Right renal pelvis (tissue), 4 donors: ENCODE data around the gene TM2D1. TPM values are rescaled to one million over a fixed set of nuclear protein-coding genes. Genes with fewer than 3 reads are reported as not detected.

Experiments used
- DNase-seq, 4 donors: peaks; one replicate each; pipeline ENCODE4 v3.0.0-alpha.2; 2013; ENCODE audit warnings: low read depth in 4 of 4, low spot score in 3 of 4, missing footprints in 1 of 4
- polyA plus RNA-seq, 4 donors: library from polyadenylated mRNA; unstranded; fragments of 120-200 nt; gene quantifications; one replicate each; pipeline ENCODE4 v1.2.1, GENCODE V29; 2013; ENCODE audit not compliant: insufficient read length in 4 of 4

The TM2D1 gene
- polyA plus RNA-seq, 4 donors = 75.3 to 87.9 (median 81.5) TPM

DNA sequence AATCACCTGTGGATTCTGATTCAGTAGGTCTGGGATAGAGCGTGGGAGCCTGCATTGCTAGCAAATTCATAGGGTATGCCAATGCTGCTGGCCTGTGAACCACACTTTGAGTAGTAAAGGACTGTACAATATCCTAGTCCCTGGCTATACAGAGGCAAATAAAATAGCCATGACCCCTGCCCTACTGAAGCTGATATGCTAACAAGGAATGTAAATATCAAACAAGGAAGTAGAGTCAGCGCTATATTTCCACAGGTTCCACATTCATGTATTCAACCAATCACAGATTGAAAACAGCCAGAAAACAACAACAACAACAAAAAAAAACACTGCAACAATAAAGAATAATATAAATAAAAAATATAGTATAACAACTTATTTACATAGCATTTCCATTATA lies 77.8 kb downstream of the TM2D1 start:
- no peak for DNase-seq

DNA sequence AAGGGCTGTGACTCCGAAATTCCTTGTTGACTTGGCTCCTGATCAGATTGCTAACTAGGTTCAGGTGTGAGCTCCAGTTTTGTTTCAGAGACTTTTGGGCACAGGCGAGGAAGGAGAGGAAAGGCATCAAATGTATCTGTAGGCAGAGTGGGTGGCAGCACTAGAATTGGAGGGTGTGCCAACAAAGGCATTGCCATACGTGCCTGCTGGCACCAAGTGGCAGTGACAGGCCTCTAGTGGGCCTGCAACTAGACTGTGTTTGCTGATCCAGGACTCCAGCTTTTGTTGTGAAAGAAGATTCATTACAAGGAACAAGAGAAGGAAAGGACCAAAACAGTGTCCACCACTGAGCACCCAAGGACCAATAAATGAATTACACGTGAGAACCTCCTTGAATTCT lies 79.5 kb downstream of the TM2D1 start:
- no peak for DNase-seq

DNA sequence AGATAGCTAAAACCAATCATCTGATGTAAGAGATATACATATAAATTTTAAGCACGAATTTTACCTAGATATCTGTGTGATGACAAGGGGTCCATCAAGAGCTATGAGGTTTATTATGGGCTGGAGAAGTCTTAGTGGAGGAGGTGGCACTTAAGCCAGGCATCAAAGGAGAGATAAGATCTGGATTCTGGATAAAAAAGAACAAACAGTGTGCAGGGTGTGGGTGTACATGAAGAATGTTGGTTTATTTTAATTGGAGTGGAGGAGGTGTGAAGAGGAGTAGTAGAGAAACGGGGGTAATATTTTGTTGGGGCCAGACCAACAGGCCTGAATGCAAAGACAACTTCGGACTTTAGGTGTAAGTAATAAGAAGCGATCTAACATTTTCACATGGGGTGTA lies 80.6 kb downstream of the TM2D1 start:
- DNase-seq = no peak

DNA sequence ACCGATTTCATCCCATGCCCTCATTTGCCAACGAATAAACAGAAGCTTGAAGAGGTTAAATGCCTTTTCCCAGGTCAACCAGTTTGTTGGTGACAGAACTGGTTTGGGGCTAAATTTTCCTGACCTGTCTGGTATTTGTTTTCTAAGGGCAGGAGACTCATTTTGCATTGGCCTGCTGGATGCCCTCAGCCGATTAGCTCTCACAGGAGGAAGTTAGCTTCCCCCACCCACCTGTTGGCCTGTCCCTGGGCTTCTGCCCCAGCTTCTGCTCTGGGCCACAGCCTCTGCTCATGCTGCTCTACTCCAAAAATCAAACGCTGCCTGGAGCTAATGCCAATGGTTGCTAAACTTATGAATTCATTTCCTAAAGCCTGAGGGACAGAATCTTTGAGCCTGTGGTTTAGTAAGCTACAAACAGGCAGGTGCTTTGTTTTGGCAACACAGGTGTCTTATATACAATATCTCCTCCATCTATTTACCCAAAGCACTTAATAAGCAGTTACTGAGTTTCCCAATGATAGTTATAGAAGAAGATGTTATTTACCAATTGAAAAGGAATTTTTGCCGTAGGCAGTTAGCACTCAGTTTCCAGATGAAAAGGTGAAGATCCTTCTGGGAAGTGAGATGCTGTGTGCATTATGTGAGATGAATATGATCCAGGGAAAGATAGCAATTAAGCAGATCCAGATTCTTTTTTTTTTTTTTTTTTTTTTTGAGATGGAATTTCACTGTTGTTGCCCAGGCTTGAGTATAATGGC lies 82.3 kb downstream of the TM2D1 start:
- no peak for DNase-seq

DNA sequence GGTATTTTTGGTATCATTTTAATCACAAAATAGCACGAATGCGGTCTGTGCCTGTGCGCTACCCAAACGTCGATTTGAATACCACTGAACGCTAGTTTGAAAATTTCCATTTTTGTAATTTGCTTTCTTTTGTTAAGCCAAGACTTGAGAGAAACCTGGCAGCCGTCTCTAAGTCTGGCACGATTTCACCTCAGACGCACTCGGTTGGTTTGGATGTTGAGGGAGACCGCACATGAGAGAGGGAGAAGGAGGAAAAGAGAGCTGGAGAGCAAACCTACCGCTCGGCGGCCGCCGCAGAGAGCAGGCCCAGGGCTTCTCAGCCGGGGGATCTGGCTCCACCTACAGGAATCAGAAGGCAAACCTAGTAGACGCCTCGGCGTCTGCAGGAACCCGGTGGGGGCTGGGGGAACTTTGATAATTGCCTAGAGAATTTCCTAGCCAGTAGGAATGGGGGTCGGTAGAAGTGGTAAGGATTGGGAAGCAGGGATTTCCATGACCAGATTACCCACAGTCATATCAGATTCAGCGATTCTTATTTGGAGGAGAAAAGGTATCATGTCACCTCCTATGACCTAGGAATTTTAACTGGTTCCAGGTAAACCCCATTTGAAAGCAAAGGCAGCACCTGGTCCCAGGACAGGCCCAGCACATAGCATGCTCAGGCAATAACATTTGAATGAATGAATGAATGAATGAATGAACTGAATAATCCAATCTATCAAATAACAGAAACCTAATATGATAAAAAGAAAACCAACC lies 83.2 kb downstream of the TM2D1 start:
- peak in 3 of 4 donors; percentile 12 to 48 (median 36) for DNase-seq

DNA sequence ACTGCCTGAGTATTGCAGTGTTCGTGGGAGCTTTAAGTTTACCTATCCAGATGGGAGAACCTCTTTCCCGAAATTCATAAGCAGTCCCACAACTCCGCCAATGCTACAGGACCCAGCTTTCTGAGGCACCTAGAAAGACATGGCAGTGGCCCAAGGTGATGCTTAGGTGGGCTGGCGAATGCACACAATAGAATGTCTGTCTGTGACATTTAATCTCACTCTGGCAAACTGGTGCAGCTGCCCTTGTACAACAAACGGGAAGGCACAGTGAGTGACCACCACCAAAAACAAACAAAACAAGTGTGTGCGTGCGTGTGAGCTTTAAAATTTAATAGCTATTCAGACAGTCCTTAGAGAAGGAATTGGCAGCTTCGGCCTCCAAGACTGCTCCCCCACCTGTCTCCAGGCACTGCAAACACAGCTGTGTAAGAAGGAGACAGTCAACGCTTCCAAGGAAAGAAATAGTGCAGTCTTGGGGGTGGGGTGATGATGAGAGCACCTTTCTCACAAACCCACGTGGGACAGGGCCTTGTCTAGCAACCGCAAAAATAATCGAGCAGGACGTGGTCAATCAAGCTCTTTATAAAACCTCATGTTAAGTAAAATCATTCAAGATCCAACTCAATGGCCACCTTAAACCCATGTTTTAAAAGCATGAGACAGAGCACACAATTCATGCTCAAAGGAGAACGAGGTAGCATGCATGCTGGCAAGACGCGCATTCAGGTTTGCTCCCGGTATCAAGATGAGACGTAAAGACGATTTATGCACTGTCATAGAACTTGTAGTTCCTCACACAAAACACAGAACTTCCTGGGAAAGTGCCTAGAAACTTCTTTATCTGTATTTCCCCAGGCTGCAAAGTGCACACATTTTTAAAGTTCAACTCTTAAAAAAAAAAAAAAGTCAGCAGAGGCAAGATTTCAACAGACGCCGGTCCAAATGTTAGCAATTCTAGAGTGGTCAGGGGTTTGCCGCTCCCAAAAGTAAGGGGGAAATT lies 84.1 kb downstream of the TM2D1 start:
- DNase-seq = no peak

DNA sequence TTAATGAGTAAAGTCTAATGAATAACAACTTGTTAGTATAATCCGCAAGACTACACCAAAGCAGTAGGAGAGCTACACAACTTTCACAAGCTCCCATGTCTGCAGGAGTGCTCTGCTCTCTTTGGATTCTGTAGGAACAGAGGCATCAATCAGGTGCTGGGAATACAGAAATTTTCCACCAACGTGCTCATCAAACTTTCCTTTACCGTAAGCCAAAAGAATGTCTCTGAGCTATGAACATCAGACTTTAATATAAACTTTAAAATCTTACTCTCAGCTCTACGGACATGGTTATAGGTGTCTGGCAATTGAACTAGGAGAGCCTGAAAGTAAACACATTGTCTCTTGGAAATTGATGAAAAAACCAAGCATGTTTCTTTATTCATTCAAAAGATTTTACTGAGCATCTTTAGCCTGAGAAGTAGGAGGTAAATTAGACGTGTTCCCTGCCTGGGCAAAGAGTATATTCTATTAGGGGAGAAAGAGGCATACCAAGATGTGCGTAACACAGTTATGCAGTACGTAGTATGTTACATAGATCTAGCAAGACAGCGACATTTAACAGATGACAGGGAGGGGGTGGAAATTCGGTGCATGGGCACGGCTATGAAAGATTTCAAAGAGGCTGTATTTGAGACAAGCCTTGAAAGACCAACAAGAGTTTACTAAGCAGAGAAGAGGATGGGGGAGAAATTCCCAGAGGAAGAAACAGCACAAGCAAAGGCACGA lies 85.2 kb downstream of the TM2D1 start:
- no peak for DNase-seq

DNA sequence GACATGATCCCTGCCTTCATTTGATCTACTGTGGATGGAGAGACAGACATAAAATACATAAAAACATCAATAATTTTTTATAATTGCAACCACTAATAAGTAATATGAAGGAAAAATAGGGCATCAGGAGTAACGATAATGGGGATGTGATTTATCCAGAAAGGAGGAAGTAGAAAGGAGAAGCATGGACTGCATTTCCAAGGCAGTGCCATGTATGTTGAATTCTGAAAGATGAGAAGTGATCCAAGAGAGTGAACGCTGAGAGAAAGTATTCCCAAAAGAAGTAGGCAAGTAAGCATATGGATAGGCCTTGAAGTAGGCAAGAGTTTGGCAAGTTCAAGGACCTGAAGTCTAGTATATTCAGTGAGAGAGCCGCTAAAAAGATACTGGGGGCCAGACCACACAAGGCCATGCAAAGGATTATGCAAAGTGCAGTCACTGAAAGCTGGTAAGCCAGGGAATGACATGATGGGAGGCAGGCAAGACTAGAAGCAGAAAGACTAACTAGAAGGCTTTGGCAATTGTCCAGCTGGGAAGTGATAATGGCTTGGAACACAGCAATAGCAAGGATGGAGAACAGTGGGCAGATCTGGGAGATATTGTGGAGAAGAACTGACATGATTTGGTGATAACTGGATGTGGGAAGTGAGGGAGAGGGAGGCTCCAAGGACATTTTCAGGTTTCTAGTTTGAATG lies 85.9 kb downstream of the TM2D1 start:
- no peak for DNase-seq

DNA sequence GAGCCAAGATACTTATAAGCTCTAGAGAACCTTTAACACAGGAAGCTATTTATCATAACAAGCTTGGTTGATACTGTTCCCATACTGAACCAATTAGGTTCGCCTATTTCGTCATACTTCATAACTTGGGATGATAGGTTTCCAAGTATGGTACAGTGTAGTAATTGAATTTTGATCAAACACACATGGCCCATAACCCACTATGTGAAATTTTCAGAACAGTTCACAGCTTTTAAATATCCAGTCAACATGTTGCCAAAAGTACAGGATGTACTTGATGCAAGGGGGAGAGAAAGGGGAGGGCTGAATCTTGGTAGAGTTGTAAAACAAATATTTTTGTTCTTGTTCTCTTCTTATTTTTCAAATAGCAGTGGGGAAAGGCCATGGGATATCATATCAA lies 86.6 kb downstream of the TM2D1 start:
- DNase-seq = peak in 1 of 4 donors; percentile 14

DNA sequence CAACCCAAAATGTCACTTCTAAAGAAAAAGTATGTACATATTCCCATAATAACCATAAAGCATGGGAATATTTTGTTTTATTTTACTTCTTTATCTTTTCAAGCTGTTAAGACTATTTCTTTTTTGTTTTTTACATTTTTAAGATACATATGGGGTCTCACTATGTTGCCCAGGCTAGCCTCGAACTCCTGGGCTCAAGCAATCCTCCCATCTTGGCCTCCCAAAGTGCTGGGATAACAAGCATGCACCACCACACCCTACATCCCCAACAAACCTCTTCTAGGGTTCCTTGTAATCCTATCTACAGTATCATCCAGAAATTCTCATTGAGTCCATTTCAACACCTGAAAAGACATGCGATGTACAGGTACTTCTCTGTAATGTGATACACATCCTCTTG lies 87.5 kb downstream of the TM2D1 start:
- DNase-seq = no peak

DNA sequence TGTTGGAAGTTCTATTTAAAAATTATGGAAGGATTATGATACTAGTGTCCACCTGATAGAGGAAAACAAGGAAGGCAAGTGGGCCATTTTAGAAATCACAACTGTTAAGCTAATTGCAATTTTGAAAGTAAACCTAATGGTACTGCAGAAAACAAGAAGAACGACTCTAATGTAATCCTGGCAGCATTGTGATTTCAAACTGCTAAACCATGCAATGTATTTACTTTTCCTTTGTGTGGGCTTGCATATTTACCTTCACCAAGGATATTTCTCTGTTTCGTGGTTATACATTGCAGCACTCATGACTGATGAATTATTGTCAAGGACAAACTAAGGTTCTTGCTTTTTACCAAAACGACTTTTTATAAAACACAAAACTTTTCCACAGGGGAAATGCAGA lies 88.1 kb downstream of the TM2D1 start:
- DNase-seq = no peak

DNA sequence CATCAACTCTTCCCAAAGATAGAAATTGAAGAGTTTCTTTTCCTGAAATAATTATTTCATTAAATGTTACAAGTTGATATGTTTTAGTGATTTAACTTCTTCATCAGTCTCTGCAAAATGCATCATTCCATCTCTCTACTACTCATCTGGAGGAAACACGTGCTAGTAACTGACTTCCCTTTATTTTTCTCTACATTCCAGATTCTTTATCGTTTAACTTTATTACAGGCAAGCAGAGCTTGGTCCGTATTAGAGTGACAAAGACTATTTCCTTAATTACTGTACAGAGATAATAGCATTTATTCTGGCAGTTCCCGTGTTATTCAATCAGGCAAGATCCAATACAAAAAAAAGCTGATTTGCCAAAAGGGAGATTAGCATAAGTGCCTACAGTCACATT lies 88.6 kb downstream of the TM2D1 start:
- DNase-seq = no peak

DNA sequence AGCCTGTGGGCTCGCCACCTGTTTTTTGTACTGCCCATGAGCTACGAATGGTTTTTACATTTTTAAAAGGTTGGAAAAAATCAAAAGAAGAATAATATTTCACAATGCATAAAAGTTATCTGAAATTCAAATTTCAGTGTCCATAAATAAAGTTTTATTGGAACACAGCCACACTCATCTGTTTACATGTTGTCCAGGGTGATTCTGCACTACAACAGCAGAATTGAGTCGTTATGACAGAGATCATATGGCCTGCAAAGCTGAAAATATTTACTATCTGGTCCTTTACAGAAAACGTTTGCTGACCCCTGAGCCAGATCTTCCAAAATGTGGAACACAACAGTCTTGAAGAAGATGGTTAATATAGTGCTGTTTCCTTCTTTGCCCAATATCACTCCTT lies 89.4 kb downstream of the TM2D1 start:
- no peak for DNase-seq

DNA sequence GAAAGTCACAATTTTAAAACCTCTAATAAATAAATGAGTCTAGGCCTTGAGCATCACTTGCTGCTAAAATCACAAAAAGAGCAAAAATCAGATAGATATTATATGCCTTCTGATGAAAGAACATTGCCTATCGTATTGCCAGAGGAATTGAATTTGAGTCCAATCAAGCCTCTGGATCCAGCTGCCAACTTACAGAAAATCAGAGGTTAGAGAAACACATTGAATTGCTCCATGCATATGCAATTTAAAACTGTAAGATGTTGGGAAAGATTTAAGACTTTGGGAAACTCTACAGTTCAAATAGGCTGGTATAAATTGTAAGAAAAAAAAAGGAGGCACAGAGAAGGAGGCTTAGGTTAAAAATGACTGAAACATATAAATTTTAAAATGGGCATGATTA lies 93.5 kb downstream of the TM2D1 start:
- DNase-seq = no peak

Other genes starting within 250 kb of the TM2D1 start
- 10 to 100 TPM; 39.4 to 44.0 (median 39.8) TPM for gene PATJ, start 17.3 kb upstream of the TM2D1 start, polyA plus RNA-seq